Measurements from ENCODE around the gene KLHDC7B. TPM values are rescaled to one million over a fixed set of nuclear protein-coding genes. Genes with fewer than 3 reads are reported as not detected.
A peak's percentile ranks its signal among the peaks of the same experiment; 100 is the strongest.

KLHDC7B gene
- total RNA-seq, 5 donors from 2014 or later (not counting 1 experiment from before 2014, with no cell fraction given): 3.7 to 6.7 (median 5.4) TPM

DNA sequence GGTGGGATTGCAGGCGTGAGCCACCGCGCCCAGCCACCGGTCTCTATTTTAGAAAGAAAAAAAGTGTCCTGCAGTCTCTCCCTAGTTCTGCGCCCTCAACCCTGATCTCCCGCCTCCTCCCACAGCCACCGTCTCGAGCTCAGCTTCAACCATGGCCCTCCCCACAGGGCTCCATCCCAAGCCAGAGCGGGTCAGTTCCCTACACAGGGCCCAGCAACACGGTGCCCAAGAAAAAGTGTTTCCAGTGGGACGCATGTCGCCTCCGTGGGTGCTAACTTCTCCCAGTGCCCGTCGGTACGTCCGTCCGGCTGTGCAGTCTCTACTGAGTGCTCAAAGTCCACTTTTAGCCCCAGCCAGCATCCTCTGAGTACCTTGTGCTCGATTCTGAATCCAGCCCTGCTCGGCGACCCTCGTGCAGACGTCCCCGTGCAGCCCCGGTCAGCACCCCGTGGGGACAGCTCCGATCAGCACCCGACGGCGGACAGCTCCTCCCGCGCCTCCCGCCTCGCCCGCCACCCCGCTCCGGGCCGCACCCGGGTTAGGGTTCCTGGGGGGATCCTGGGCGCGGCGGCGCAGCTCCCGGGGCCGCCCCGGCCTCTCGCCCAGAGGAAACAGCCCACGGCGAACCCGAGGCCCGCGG is 54.2 kb downstream of the KLHDC7B start:
- Mint-ChIP-seq H3K36me3 (peaks cover 14% of the 10 kb centered on the region), H3K4me1 (peaks cover 10 to 17% (median 10%) of the 10 kb centered on the region in 3 donors), H3K27ac (peak overlapping the region in 1 of 2 donors; percentile 31), H3K4me3 (peak overlapping the region; percentile 37 to 60 (median 56)), H3K27me3 (peaks cover 21 to 37% of the 10 kb centered on the region in 2 donors), H3K9me3 (no peaks in the 10 kb centered on the region)
- ATAC-seq (replicated peaks in 1 of 4) (peak; percentile 82 to 93 (median 86)), DNase-seq (peak; percentile 19 to 76 (median 60))
- Histone ChIP-seq H3K9me3 (no peaks in the 10 kb centered on the region), H3K27ac (ENCODE audit: low read length) (no peak overlapping the region), H3K36me3 (ENCODE audit: control insufficient read depth in 2 of 2, extremely low read depth in 1 of 2, insufficient read depth in 1 of 2, low read length in 1 of 2) (no peaks in the 10 kb centered on the region), H3K4me1 (ENCODE audit: control insufficient read depth in 1 of 2, extremely low read depth in 1 of 2, insufficient read depth in 2 of 2, low read length in 2 of 2) (peaks cover 0 to 8% of the 10 kb centered on the region in 2 experiments), H3K4me3 (ENCODE audit: control insufficient read depth in 1 of 2, extremely low read depth in 1 of 2, low read length in 1 of 2) (peak overlapping the region in 1 of 2 donors; percentile 23), H3K27me3 (replicated peaks in 1 of 2; ENCODE audit: control insufficient read depth in 2 of 2, extremely low read depth in 1 of 2, insufficient read depth in 2 of 2, low read length in 1 of 2) (peaks cover 10 to 57% of the 10 kb centered on the region in 2 experiments)
- WGBS (ENCODE audit: insufficient coverage): 14% methylated on average over 44 of the region's 52 CpGs
- ChIA-PET CTCF (interaction anchor here in 1 of 2 donors (0.9 kb wide), 1 partner anchor 23 kb away, joined by 3 read pairs; no protein-coding TSS in a partner anchor), POLR2A (no interaction called here)

DNA sequence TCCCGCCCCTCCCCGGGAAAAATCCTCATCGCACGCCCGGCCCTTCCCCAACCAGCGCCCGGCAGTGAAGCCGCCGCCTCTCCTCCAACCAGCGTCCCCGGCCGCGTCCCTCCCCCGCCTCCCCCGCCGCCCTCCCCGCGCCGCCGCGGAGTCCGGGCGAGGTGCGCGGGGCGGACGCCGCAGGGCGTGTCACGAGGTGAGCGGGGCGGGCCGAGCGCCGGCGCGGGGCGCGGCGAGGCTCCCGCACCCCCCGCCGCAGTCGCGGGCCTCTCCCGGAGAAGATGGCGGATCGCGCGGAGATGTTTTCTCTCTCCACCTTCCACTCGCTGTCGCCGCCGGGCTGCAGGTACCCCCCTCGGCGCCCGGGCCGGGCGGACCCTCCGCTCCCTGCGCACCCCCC is 54.8 kb downstream of the KLHDC7B start, which contains the start of gene MAPK8IP2:
TSS of gene MAPK8IP2 (plus strand) at position 256 of the 400 bp plus-strand sequence. CDS start at position 282, 26 bp downstream.
- Histone ChIP-seq H3K9me3 (no peaks in the 10 kb centered on the region), H3K36me3 (ENCODE audit: control insufficient read depth in 2 of 2, extremely low read depth in 1 of 2, insufficient read depth in 1 of 2, low read length in 1 of 2) (no peaks in the 10 kb centered on the region), H3K27ac (ENCODE audit: low read length) (no peak within 1 kb of the TSS), H3K27me3 (replicated peaks in 1 of 2; ENCODE audit: control insufficient read depth in 2 of 2, extremely low read depth in 1 of 2, insufficient read depth in 2 of 2, low read length in 1 of 2) (peaks cover 10 to 63% of the 10 kb centered on the region in 2 experiments), H3K4me1 (ENCODE audit: control insufficient read depth in 1 of 2, extremely low read depth in 1 of 2, insufficient read depth in 2 of 2, low read length in 2 of 2) (peaks cover 0 to 8% of the 10 kb centered on the region in 2 experiments), H3K4me3 (ENCODE audit: control insufficient read depth in 1 of 2, extremely low read depth in 1 of 2, low read length in 1 of 2) (peak within 1 kb of the TSS in 1 of 2 donors; percentile 23)
- POLR2A ChIA-PET: no interaction called here
- H3K4me1 Mint-ChIP-seq: peaks cover 10 to 17% (median 10%) of the 10 kb centered on the region in 3 donors
- 0% methylated on average over 19 of the region's 61 CpGs for WGBS (ENCODE audit: insufficient coverage)
- peak within 1 kb of the TSS; percentile 69 to 70 (median 69) for H3K4me3 Mint-ChIP-seq
- CTCF ChIA-PET: interaction anchor here in 1 of 2 donors (0.9 kb wide), 1 partner anchor 24 kb away, joined by 3 read pairs; no protein-coding TSS in a partner anchor
- DNase-seq: no peak
- peak within 1 kb of the TSS in 1 of 2 donors; percentile 31 for H3K27ac Mint-ChIP-seq
- H3K9me3 Mint-ChIP-seq: no peaks in the 10 kb centered on the region
- H3K27me3 Mint-ChIP-seq: peaks cover 21 to 42% of the 10 kb centered on the region in 2 donors
- peaks cover 14% of the 10 kb centered on the region for H3K36me3 Mint-ChIP-seq
- ATAC-seq (replicated peaks in 1 of 4): peak in 3 of 4 experiments; percentile 37 to 54 (median 51)

Other genes with a start within 250 kb of the KLHDC7B start
- 10 to 100 TPM in 1 of 5 donors, 1 to 10 TPM in 4; 4.3 to 11.8 (median 6.5) TPM for gene PLXNB2, start 238.3 kb upstream of the KLHDC7B start, total RNA-seq
- gene DENND6B, start 218.9 kb upstream of the KLHDC7B start, total RNA-seq: 1 to 10 TPM; 2.1 to 5.0 (median 3.5) TPM
- 100 to 1,000 TPM in 1 of 5 donors, 10 to 100 TPM in 4; 71.2 to 105 (median 96.8) TPM for gene PPP6R2, start 202.6 kb upstream of the KLHDC7B start, total RNA-seq
- 100 to 1,000 TPM; 193 to 318 (median 308) TPM for gene SBF1, start 70.9 kb upstream of the KLHDC7B start, total RNA-seq
- gene ADM2, start 64.4 kb upstream of the KLHDC7B start, total RNA-seq: 10 to 100 TPM in 3 of 5 donors, 1 to 10 TPM in 2; 1.5 to 11.3 (median 10.7) TPM
- gene MIOX, start 59.0 kb upstream of the KLHDC7B start, total RNA-seq: under 1 TPM in 4 of 5 donors, not detected in 1; 0.36 to 0.70 (median 0.54) TPM
- 100 to 1,000 TPM in 4 of 5 donors, 10 to 100 TPM in 1; 90.5 to 188 (median 185) TPM for gene LMF2, start 38.2 kb upstream of the KLHDC7B start, total RNA-seq
- 100 to 1,000 TPM in 2 of 5 donors, 10 to 100 TPM in 3; 80.1 to 110 (median 94.6) TPM for gene NCAPH2, start 37.7 kb upstream of the KLHDC7B start, total RNA-seq
- gene SCO2, start 20.3 kb upstream of the KLHDC7B start, total RNA-seq: 1 to 10 TPM; 3.3 to 5.6 (median 4.0) TPM
- 10 to 100 TPM; 11.6 to 29.1 (median 14.9) TPM for gene TYMP, start 15.9 kb upstream of the KLHDC7B start, total RNA-seq
- gene SYCE3, start 17.0 kb downstream of the KLHDC7B start, total RNA-seq: not detected
- 100 to 1,000 TPM in 1 of 5 donors, 10 to 100 TPM in 4; 61.9 to 113 (median 94.5) TPM for gene CPT1B, start 32.5 kb downstream of the KLHDC7B start, total RNA-seq
- 100 to 1,000 TPM; 151 to 209 (median 203) TPM for gene CHKB, start 37.0 kb downstream of the KLHDC7B start, total RNA-seq
- under 1 TPM; 0.13 to 0.55 (median 0.39) TPM for gene MAPK8IP2, start 54.9 kb downstream of the KLHDC7B start, total RNA-seq
- gene ARSA, start 82.3 kb downstream of the KLHDC7B start, total RNA-seq: 100 to 1,000 TPM in 1 of 5 donors, 10 to 100 TPM in 4; 68.3 to 105 (median 90.6) TPM
- gene SHANK3, start 126.9 kb downstream of the KLHDC7B start, total RNA-seq: under 1 TPM; 0.22 to 0.47 (median 0.28) TPM
- not detected for gene ACR, start 192.3 kb downstream of the KLHDC7B start, total RNA-seq
- 10 to 100 TPM; 60.3 to 70.9 (median 64.4) TPM for gene RABL2B, start 237.7 kb downstream of the KLHDC7B start, total RNA-seq

Data from T-cell (primary cell).